ENCODE measurements around the gene ARRB1.

ARRB1 gene

DNA sequence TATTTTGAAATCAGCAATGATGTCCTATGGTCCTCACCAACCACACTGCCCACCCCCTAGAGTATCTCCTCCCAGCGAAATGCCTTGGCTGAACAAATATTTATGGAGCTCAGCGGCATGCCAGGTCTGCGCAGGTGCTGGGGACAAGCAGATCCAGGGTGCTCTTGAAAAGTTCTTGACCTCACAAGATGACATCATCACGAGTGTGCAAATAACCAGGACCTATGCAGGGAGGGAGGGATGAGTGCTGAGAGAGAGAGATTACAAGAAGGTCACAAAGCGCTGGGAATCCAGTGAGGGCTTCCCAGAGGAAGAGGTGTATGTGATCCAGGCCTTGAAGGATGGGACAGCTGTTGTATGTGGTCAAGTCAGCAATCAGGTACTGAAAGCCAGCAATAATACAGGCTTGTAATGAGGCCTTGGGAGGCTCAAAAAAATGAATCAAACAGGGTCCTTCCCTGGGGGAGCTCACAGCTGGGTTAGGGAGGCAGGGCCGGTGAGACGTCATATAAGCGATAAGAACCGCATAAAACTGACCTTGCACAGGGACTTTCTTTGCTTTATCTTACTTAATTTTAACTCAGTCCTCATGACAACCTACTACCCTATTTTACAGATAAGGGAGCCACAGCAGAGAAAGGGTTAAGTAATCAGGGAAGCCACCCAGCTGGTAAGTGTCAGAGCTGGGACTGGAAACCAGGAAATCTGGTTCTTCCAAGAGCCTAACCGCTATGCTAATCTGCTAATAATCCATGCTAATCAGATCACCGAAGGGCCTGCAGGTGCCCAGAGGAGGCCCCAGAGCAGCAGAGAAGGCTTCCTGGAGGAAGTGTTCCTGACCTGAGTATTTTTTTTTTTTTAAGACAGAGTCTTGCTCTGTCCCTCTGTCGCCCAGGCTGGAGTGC, 8.2 kb downstream of the ARRB1 start:
- H3K4me3 ChIP-seq (replicated peaks in 1 of 2; ENCODE audit: low read depth in 2 of 2, low read length in 2 of 2) = no peak overlapping the region
- peak in 1 of 2 donors; percentile 38 for DNase-seq (ENCODE audit: low read depth in 2 of 2)
- TF ChIP-seq, protein P1, sequence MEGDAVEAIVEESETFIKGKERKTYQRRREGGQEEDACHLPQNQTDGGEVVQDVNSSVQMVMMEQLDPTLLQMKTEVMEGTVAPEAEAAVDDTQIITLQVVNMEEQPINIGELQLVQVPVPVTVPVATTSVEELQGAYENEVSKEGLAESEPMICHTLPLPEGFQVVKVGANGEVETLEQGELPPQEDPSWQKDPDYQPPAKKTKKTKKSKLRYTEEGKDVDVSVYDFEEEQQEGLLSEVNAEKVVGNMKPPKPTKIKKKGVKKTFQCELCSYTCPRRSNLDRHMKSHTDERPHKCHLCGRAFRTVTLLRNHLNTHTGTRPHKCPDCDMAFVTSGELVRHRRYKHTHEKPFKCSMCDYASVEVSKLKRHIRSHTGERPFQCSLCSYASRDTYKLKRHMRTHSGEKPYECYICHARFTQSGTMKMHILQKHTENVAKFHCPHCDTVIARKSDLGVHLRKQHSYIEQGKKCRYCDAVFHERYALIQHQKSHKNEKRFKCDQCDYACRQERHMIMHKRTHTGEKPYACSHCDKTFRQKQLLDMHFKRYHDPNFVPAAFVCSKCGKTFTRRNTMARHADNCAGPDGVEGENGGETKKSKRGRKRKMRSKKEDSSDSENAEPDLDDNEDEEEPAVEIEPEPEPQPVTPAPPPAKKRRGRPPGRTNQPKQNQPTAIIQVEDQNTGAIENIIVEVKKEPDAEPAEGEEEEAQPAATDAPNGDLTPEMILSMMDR (IDR thresholded peaks at IDR 0.05; ENCODE audit: low read depth, low read length) = no peak

DNA sequence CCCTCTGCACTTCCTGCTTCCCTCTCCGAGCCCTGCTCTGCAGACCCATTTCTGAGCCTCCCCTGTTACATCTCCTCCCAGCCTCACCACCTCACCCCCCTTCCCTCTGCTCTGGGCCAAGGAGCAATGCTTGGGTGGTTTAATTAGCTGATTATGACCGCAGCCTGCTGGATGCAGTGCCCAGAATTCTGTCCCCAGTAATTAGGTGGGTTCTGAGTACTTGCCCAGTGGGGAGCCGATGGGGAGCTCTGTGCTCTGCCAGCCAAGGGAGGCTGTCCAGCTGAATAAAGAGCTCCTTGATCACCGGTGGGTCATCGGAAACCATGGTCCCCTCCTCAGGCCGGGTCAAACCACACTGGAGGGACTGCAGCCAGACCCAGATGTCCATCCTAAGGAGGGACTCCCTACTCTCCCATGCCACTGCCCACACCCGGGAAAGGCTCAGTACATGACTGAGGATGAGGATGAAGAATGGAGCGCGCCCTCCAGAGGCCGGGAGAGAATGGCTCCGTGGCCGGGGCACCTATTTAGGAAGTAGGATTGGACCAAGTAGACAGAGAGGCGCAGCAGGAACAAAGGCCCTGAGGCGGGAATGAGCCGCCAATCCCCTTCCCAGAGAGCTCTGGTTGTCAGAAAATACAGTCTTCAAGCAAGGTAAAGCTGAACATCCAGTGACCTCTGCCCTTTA, 9.1 kb downstream of the ARRB1 start:
- no peak for DNase-seq (ENCODE audit: low read depth in 2 of 2)
- H3K4me3 ChIP-seq (replicated peaks in 1 of 2; ENCODE audit: low read depth in 2 of 2, low read length in 2 of 2) = no peak overlapping the region
- TF ChIP-seq, protein P1 (IDR thresholded peaks at IDR 0.05; ENCODE audit: low read depth, low read length) = no peak

DNA sequence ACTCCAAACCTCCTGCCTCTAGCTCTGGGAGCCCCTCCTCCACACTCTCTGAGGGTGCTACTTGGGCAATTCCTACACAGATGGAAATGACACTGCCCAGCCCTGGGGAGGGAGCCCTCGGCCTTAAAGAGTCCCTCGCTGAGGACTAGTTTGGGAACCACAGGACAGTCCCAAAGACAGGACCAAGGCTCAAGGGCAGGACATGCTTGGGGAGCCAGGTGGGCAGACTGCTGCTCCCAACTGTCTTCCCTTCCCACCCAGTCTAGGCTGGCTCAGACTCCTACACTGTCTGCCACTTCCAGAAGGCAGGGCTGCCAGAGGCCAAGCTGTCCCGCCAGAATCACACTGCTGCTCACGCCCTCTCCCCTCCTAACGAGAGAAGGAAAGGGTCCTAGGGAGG, 9.8 kb downstream of the ARRB1 start:
- DNase-seq (ENCODE audit: low read depth in 2 of 2) = no peak
- TF ChIP-seq, protein P1 (IDR thresholded peaks at IDR 0.05; ENCODE audit: low read depth, low read length) = no peak
- no peak overlapping the region for H3K4me3 ChIP-seq (replicated peaks in 1 of 2; ENCODE audit: low read depth in 2 of 2, low read length in 2 of 2)

DNA sequence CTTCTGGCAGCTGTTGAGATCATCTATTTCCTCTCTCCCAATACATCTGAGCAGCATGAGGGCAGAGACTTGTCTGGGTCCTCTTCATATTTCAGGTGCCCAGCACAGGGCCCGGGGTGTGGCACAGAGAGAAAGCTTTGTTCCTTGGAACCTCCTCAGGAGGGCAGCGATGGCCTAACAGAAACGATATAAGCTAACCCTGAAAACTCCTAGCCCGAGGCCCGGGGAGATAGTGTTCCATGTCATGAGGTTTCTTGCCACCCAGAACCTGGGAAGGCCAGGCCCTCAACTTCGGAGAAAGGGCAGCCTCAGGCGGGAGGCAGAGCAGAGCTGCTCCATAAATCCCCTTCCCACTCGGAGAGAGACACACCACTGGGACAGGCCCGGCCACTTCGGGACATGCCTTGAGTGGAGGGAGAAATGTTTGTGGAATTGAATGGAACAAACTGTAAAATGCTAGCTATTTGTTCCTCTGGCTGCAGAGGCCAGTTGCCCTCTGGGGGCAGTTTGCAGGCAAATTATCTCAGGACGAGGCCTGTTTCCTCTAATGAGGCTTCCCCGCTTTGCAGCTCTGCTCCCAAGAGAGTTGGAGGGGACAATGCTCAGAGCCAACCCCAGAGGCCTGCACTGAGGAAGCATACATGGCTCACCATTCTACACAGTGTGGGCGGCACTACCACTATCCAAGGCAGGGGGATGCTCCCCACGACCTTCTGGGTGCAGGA, 11.6 kb downstream of the ARRB1 start:
- DNase-seq (ENCODE audit: low read depth in 2 of 2) = peak in 1 of 2 donors; percentile 33
- no peak overlapping the region for H3K4me3 ChIP-seq (replicated peaks in 1 of 2; ENCODE audit: low read depth in 2 of 2, low read length in 2 of 2)
- TF ChIP-seq, protein P1 (IDR thresholded peaks at IDR 0.05; ENCODE audit: low read depth, low read length) = no peak

DNA sequence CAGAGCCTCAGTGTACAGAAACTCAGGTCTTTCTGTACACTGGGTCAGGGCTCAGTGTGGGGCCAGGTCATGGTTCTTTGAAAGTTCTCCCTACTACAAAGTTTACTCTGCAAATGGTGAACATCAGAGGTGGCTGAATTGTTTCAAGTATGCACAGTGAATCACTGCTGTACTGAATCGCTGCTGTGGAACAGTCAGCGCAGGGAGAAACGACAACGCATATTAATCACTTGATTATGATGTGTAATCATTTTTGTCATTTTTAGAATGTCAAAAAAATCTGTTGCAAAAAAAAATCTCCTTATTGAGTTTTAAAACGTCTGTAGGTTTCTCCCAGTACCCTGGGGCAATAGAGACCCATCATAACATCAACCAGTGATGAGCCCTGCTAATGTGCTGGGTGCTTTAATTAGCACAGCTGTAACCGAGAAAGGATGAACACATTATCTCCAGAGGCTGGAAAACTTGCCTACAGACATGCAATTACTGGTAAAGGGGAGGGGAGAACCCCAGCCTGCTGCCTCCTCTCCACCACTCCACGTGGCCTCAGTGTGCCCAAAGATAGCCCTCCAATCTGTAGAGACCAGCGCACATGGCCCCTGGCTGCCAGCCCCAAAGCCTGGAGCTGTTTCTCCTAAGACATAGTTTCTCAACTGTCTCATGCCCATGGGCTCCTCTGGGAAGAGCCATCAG, 12.8 kb downstream of the ARRB1 start:
- TF ChIP-seq, protein P1 (IDR thresholded peaks at IDR 0.05; ENCODE audit: low read depth, low read length) = no peak
- peak in 1 of 2 donors; percentile 72 for DNase-seq (ENCODE audit: low read depth in 2 of 2)
- H3K4me3 ChIP-seq (replicated peaks in 1 of 2; ENCODE audit: low read depth in 2 of 2, low read length in 2 of 2) = no peak overlapping the region

DNA sequence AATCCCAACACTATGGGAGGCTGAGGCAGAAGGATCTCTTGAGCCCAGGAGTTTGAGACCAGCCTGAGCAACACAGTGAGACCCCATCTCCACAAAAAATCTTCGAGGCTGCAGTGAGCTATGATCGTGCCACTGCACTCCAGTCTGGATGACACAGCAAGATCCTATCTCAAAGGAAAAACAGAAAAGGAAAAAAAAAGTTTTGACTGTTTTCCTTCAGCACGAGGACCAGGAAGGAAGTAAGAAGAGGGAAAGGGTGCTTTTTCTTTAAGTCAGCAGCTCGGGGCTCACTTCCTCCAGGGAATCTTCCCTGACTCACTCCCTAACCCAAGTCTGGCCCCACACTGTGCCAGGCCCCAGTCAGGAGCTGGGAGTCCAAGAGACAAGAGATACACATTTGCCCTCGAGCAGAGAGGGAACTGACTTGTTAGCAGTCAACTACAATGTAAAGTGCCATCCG, 14.2 kb downstream of the ARRB1 start:
- no peak overlapping the region for H3K4me3 ChIP-seq (replicated peaks in 1 of 2; ENCODE audit: low read depth in 2 of 2, low read length in 2 of 2)
- peak; percentile 51 to 65 for DNase-seq (ENCODE audit: low read depth in 2 of 2)
- TF ChIP-seq, protein P1 (IDR thresholded peaks at IDR 0.05; ENCODE audit: low read depth, low read length) = no peak

Data from cardiac fibroblast (primary cell).